ENCODE data around the gene FBXO34. TPM values are rescaled to one million over a fixed set of nuclear protein-coding genes. Genes with fewer than 3 reads are reported as not detected.
"Not testable (repeated sequence)": the region's sequence is repeated elsewhere in the genome, so short reads cannot be mapped to it uniquely, and the experiment has no call there.

Gene FBXO34
- total RNA-seq, 1 donor from 2014 or later, result 27.6 TPM

DNA sequence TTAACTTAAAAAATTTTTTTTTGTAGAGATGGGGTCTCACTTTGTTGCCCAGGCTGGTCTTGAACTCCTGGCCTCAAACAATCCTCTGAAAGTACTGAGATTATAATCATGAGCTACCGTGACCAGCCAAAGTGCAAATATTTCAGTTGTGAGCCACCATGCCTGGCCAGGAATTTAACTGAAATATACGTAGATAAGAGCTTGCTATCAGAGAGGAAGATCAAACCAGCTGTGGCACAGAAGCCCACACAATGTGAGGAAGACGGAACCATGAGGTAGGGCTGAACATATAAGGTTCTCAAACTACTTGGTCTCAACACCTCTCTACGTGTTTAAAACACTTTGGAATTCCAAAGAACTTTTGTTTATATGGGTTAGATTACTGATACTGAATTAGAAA, 111.3 kb downstream of the FBXO34 start:
- no peak for DNase-seq (ENCODE audit: low read depth, low spot score)

DNA sequence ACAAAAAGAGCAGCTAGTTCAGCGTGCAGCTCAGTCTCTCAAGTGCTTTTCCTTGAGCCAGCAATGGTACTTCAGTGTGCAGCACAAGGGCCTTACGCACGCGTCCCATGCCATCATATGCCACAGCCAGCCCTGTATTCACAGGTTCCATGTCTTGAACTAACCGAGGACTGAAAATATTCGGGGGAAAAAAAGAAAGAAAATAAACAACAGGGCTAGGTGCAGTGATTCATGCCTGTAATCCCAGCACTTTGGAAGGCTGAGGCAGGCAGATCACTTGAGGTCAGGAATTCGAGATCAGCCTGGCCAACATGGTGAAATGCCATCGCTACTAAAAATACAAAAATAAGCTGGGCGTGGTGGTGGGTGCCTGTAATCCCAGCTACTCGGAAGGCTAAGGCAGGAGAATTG, 111.8 kb downstream of the FBXO34 start:
- DNase-seq (ENCODE audit: low read depth, low spot score), result not testable (repeated sequence)

DNA sequence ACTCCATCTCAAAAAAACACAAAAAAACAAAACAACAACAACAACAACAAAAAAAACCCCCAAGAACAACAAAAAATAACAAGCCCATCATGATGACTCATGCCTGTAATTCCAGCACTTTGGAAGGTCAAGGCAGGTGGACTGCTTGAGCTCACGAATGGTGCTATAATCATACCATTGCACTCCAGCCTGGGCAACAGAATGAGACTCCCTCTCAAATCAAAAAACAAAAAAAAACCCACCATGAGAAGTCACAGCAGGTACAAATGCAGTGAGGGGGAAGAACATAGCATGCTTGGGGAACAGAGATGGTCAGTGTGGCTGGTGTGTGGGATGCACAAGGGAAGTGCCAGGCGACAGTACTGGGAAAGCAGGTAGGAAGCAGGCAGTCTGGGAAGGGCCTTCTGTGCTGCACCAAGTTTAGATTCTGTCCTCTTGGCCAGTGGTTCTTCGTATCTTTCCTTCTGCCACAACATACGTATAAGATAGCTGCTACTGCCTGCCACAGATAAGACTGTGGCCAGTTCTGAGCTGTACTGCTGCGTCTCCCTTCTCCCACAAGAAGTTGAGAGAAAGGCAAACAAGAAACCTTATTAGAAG, 112.4 kb downstream of the FBXO34 start:
- DNase-seq (ENCODE audit: low read depth, low spot score), result no peak

DNA sequence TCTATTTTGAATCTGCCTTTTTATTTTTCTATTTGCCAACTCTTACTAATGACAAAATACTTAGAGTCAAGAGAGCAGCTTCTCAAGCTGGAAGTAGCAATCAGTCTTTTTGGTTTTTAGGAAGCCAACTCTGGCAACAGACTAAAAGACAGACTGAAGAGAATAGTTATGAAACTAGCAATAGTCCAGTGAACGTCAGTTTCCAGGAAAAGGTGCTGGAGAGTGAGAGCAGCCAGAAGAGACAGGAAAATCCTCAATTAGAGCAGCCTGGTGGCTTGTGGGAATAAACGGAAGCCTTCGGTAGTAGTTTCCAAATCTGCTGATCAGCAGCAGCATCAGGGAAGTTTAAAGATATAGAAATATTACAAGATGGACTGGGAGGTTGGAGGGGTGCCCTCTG, 113.3 kb downstream of the FBXO34 start:
- no peak for DNase-seq (ENCODE audit: low read depth, low spot score)

DNA sequence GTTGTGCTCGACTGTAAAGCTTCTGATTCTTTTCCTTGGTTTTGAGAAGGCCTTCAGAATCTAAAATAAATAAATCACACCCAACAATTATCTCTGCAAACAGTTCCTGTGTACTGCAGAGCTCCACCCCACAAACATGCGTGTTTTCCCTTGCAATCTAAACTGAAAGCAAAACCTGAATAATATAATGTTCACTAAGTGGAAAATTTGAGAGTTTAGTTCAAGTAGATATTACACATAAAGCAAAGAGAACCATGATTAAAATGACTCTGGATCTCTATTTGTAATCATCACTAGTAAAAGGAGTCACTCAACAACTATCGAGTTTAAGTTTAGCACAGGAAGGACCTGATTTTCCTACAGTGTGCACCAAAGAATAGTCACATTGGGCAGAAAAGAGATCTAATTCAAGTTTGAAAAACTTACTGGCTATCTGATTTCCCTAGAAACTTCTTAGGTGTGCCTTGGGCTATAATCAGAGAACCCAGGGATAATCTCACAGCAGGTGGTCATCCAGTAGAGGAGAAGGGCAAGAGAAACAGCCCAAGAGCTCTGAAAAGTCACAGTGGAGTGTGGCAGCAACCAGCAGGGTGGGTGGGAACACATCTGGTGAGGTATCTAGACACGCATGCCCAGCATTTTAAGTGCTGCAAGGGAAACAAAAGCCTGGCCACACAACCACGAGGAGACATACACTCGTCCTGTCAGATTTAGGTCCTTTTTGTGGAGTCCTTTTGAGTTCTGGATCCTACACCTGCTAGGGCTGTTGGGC, 115.0 kb downstream of the FBXO34 start:
- DNase-seq (ENCODE audit: low read depth, low spot score), result no peak

DNA sequence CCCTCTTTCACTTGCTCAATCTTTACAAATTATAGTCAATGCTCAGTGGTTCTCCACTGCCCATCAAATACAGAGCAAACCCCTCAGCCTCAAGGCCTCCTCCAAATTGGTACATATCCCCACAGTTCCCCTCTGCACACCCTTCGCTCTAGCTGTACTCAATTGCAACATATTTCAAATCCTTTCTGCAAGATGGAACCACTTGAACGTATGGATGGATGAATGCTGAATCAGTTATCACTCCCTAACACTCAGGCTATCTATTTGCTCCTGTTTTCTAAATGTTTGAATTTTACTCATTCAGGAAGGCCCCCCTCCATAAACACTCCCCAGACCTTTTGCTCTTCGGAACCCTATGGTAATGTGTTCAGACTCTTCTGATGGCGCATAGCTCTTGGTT, 115.9 kb downstream of the FBXO34 start:
- DNase-seq (ENCODE audit: low read depth, low spot score), result no peak

DNA sequence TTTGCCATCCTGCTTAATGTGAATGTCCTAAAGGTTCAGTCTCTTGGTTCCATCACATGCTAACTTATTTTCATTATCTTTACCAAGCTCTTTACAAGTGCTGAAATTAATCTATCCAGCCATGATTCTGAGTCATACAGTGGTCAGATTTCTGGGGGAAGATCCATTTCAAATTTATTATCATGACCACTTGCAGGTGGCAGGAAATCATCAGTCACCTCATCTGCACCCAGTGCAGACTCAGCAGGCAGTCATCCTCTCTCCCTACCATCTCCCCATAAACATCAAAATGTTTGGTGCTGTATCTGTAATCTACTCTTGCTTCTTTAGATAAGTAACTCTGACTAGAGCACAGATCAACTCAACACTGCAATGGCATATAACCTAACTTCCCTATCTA, 116.9 kb downstream of the FBXO34 start:
- DNase-seq (ENCODE audit: low read depth, low spot score), result no peak

DNA sequence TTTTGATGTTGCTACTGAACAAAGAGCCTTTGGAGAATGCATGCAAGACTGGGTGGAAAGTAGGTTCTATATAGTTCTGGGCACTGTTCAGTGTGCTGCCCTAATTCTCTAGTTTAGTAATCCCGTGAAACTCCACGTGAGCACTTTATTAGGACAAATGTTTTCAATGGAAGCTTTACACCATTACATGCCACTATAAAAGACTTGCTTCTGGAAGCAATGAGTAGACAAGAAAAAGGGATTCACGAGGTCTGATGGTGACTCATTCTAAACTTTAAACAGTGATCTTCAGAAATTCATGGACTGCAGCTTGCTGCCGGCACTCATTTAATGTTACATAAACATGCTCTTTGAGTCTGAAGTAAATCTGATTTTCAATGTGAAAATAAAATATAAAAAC, 118.1 kb downstream of the FBXO34 start:
- DNase-seq (ENCODE audit: low read depth, low spot score), result no peak

DNA sequence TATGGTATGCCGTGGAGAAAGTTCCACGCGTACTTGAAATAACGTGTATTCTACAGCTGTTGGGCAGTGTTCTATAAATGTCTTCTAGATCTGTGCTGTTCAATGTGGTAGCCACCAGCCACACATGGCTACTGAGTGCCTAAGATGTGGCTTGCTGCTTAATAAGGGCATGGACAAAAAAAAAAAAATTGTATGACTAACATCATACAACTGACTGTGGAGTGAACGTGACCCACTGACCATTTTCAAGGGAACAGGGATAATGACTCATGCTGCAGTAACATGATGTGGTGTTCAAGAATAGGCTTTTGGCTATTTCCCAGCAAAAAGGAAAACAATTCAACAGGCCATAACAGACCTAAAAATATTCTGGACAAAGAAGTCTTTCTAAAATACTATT, 127.5 kb downstream of the FBXO34 start:
- peak; percentile 93 for DNase-seq (ENCODE audit: low read depth, low spot score)

DNA sequence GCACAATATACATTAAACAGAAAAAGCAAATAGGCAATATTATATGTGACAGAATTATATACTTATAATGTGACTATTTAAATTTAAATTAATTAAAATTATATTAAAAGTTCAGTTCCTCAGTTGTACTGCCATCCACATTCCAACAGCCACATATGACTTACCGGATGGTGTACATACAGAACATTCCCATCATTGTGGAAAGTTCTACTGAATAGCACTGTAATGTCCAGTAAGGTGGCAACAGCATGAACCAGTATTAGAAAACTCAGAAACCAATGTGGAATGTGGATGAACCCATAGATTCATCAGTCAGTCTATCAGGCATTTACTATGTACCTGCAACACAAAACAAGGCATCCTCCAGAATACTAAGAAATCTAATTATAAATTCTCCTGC, 128.0 kb downstream of the FBXO34 start:
- no peak for DNase-seq (ENCODE audit: low read depth, low spot score)

DNA sequence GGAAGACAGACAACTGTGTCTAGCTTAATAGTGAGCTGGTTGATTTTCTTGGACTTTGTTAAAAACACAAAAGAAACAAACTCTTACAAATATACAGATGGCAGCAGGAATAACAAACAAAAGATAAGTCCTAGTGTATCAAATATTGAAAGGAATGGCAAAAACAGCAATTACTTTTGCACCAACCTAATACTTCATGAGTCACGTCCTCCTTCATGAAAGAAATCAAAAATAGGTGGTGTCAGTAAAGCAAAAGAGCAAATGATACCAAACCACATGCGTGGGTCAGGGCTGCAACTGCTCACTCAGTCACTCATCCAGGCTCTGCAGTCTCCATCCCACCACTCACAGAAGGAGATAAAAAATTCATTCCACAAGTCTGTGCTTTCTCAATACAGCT, 128.6 kb downstream of the FBXO34 start:
- DNase-seq (ENCODE audit: low read depth, low spot score), result no peak

DNA sequence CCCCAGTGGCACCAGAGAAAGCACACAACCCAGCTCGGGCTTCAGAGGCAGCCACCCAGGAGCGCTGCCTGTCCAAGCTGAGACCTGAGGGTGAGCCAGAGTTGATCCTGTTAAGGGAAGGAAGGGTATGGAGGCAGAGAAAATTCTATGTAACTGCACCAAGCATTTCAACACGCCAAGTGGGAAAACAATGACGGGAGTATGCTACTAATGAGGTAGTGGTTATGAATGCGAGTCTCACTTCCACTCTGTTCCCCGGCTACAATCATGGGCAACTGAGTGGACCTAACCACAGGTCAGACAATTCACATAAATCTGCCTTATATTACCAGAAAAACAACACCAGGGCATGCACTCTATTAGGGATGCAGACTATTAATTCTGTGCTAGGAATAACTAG, 130.5 kb downstream of the FBXO34 start:
- DNase-seq (ENCODE audit: low read depth, low spot score), result no peak

Other genes starting within 250 kb of the FBXO34 start
- gene WDHD1, start 244.3 kb upstream of the FBXO34 start, total RNA-seq, result 18.0 and 27.6 TPM in 2 replicates
- gene SOCS4, start 244.2 kb upstream of the FBXO34 start, total RNA-seq, result 18.1 and 29.4 TPM in 2 replicates
- 22.9 and 23.7 TPM in 2 replicates for gene MAPK1IP1L, start 219.8 kb upstream of the FBXO34 start, total RNA-seq
- gene LGALS3, start 142.2 kb upstream of the FBXO34 start, total RNA-seq, result 48.6 and 60.1 TPM in 2 replicates
- 48.5 and 77.7 TPM in 2 replicates for gene DLGAP5, start 79.8 kb upstream of the FBXO34 start, total RNA-seq
- 13.1 and 15.3 TPM in 2 replicates for gene ATG14, start 140.4 kb downstream of the FBXO34 start, total RNA-seq
- not detected in 2 replicates for gene TBPL2, start 169.2 kb downstream of the FBXO34 start, total RNA-seq

All from pulmonary artery endothelial cell (primary cell).